ENCODE data around the gene TXLNB.

Gene TXLNB

DNA sequence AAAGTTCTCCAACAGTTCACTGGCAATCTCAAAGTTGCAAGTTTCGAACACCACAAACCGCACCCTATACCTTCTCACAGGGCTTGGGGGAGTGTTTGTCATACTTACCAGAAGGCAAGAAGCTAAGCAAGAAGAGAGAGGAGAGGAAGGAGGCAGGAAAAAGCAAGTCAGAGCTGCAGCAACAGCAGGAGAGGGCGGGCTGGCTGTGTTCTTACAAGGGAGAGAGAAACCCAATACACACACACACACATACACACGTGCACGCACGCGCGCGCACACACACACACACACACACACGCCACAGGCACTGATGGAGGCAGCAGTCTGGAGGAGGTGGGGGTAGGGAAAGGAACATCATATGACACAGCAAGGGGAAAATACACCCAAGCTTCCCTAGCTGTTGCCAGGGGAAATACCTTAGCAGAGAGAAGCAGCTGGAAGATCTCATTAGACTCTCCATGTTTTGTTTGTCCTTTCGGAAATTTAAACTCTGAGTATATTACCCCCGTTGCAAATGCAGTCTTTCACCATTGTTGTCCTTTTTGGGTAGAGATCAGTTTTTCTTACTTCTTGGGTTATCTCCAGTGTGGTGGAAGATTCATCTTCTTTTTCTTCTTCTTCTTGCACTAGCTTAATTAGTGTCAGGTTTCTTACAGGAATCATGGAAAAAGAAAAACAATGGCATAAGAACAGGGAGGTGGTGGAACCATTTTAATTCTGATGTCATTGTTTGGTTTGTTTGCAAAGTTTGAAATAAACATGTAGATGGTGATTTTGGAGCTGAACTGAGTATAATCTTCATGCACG lies at the start of gene TXLNB:
TXLNB (minus strand) TSS at position 186 of the 807 bp plus-strand sequence. CDS start 3,099 bp downstream, outside the sequence.
- DNase-seq (ENCODE audit: low read depth), result peak; percentile 57

DNA sequence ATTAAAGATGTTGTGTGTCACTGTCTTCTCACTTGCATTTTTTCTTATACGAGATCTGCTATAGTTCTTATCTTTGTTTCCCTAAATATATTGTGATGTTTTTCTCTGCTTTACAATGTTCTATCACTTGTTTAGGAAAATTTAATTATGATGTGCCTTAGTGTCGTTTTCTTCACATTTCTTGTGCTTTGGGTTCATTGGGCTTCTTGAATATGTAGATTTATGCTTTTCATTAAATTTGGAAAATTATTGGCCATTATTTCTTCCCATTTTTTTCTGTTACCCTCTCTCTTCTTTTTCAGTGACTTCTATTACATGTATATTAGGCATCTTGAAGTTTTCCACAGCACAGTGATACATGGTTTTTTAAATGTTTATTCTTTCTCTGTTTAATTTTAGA lies 49.3 kb upstream of the TXLNB start:
- no peak for DNase-seq (ENCODE audit: low read depth)

DNA sequence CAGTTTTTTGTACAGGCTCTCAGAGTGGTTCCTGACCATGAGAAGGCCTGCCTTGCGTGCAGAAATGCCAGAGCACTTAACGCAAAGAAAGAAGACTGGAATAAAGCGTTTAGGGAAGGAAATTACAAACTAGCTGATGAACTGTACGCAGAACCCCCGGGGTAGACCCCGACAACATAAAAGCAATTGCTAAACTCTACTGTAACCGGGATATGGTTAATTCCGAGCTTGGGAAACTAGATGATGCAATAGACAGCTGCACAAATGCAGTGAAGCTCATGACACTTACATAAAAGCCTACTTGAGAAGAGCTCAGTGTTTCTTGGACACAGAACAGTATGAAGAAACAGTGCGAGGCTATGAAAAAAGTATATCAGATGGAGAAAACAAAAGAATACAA lies 47.0 kb upstream of the TXLNB start:
- DNase-seq (ENCODE audit: low read depth), result peak; percentile 59

DNA sequence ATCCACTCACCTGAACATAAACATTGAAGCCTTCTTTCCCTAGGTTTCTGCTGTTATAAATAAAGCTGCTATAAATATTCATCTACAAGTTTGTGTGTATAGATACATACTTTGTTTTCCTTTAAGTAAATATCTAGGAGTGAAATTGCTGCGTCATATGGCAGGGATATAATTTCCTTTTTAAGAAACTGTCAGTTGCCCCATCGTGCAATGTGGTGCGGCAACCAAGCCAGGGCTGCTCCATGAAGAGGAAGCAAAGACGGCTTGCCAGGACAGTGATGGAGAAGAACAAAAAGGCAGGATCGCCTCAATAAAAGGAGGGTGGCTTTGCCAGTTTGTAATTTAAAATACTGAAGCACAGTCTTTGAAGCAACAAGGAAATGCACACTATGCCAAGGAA lies 46.0 kb upstream of the TXLNB start:
- no peak for DNase-seq (ENCODE audit: low read depth)

- no peak for DNase-seq (ENCODE audit: low read depth)
These were observed 45.2 kb upstream of the TXLNB start for GRCh38 chr6:139337001-139337400.

DNA sequence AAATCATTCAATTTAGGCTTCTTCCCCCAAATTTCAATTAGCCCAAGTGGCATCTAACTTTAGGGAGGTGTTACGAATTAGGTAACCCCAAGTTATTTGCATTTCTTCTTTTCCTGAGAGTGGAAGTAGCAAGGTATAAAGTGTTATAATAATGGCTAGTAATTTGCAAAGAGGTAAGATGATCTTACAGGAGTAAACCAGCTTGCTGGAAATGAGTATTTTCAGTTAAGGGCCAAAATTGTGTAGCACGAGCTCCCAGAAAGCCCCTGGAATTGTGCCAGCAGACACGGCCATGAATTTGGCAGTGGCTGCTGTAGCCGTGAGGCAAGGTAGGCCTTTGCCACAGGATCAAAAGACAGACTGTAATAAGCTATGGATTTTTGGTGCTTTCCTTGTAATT lies 44.7 kb upstream of the TXLNB start:
- DNase-seq (ENCODE audit: low read depth), result peak; percentile 71

- DNase-seq (ENCODE audit: low read depth), result no peak
These were observed 43.8 kb upstream of the TXLNB start for GRCh38 chr6:139335447-139336210.

GRCh38 chr6:139334806-139335446 lies 43.1 kb upstream of the TXLNB start:
- DNase-seq (ENCODE audit: low read depth), result peak; percentile 94

GRCh38 chr6:139330826-139331500 lies 39.2 kb upstream of the TXLNB start:
- DNase-seq (ENCODE audit: low read depth), result no peak

DNA sequence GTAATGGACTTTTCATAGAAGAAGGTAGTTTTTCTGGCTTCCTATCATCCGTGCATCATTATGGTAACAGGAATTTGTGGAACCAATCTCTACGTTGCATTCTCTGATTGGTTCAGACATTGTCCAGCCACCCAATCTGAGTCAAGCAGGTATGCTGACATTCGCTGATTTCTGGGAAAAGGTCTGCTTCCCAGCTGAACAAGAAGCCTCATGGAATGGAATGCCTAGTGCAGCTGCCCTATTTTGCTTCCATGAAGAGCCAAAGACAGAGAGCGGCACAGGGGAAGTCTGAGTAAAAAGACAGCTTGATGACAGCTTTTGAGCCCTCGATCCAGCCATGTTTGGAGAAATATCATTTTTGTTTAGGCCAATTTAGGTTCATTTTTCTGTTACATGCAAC lies 38.5 kb upstream of the TXLNB start:
- DNase-seq (ENCODE audit: low read depth), result no peak

GRCh38 chr6:139329224-139329623 lies 37.4 kb upstream of the TXLNB start:
- DNase-seq (ENCODE audit: low read depth), result no peak

- DNase-seq (ENCODE audit: low read depth), result no peak
These were observed 35.2 kb upstream of the TXLNB start for GRCh38 chr6:139327038-139327437.

DNA sequence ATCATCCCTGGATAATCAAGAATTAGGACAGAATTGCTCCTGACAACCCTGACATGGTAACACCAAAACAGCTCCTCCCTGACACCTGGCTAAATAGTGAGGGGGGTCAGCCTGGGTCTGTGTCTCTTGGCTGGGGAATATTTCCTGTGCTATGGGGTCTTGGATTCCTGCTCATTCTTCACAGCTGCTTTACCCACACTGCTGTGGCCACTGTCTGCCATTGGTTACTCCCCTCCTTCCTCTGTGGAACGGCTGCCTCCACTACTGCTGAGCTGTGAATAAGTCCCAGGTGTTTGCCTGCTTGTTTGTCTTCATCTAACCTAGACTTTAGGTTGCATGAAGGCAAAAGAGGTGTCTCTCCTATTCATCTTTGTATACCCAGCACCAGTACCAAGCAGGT lies 33.9 kb upstream of the TXLNB start:
- no peak for DNase-seq (ENCODE audit: low read depth)

DNA sequence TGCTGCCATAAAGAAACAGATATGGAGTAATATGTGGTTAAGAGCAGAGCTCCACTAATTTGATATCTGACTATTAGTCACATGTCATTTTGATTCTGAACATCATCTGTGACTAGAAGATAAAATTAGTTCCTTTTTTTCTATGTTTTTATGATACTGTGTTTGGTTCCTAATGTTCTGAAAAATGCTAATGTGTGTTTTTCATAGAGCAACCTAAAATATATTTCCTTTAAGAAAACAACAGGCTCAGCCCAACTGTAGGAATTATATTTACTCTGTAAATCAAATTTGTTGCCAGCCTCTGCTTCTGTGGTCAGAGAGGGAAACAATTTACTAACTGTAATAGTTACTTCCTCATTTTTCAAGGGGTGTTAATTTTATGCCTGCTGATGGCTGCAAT lies 33.3 kb upstream of the TXLNB start:
- no peak for DNase-seq (ENCODE audit: low read depth)

GRCh38 chr6:139324301-139324555 lies 32.4 kb upstream of the TXLNB start:
- no peak for DNase-seq (ENCODE audit: low read depth)

GRCh38 chr6:139323511-139324300 lies 31.9 kb upstream of the TXLNB start:
- DNase-seq (ENCODE audit: low read depth), result peak; percentile 81

DNA sequence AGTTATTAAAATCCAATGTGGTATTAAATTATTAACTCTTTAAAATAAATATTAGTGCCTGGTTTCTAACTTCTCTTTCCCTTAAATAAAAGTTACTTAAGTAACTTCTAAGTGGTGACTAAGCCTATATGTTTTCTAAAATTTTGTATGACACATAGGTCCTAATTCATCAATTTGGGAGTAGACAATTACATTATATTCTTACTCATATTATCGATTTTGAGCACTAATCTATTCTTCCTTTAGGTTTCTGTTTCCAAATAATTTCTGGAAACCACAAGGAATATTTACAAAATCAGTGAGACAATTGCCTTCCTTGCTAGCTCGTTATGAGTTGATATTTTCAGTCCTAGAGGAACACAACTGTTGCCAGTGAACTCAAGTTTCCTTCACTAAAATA lies 28.3 kb upstream of the TXLNB start:
- DNase-seq (ENCODE audit: low read depth), result no peak

GRCh38 chr6:139316622-139317317 lies 25.0 kb upstream of the TXLNB start:
- DNase-seq (ENCODE audit: low read depth), result no peak

- DNase-seq (ENCODE audit: low read depth), result peak; percentile 44
These were observed 22.2 kb upstream of the TXLNB start for GRCh38 chr6:139313784-139314545.

DNA sequence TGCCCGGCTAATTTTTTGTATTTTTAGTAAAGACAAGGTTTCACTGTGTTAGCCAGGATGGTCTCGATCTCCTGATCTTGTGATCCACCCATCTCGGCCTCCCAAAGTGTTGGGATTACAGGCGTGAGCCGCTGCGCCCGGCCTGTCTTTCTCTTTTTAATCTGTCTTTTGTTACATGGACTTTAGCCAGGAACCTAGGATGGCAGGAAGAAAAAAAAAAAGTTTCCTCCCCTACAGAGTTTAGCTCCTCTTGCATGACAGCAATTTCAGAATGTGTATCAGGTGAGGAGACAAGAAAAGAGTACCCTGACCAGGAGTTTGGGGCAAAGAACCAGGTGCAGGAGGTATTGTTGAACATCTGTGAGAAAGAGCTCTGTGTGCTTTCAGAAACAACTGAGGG lies 21.4 kb upstream of the TXLNB start:
- no peak for DNase-seq (ENCODE audit: low read depth)

Data from iris pigment epithelial cell (primary cell).